Ishikawa (cell line): ENCODE data around the gene LMAN1.

Source experiments
- CEBPB ChIP-seq: IDR thresholded peaks from 2 replicates; pipeline ENCODE4 v1.6.1; 2012
- CREB1 ChIP-seq: IDR thresholded peaks from 2 replicates; pipeline ENCODE4 v1.6.1; 2012; ENCODE audit warnings: low read depth
- EGR1 ChIP-seq: IDR thresholded peaks from 2 replicates; pipeline ENCODE4 v1.6.1; 2012
- EP300 ChIP-seq: IDR thresholded peaks from 2 replicates; pipeline ENCODE4 v1.6.1; 2012; ENCODE audit warnings: borderline replicate concordance
- FOXM1 ChIP-seq: IDR thresholded peaks from 2 replicates; pipeline ENCODE4 v1.6.1; 2012; ENCODE audit warnings: low read depth, borderline replicate concordance
- MAX ChIP-seq: IDR thresholded peaks from 2 replicates; pipeline ENCODE4 v1.6.1; 2012
- NFIC ChIP-seq: IDR thresholded peaks from 2 replicates; pipeline ENCODE4 v1.6.1; 2012
- RAD21 ChIP-seq: IDR thresholded peaks from 2 replicates; pipeline ENCODE4 v1.6.1; 2012; ENCODE audit warnings: low read depth
- REST ChIP-seq: IDR thresholded peaks from 2 replicates; pipeline ENCODE4 v1.6.1; 2012; ENCODE audit warnings: low read depth, mild to moderate bottlenecking
- TAF1 ChIP-seq: IDR thresholded peaks from 2 replicates; pipeline ENCODE4 v1.6.1; 2012; ENCODE audit warnings: low read depth, mild to moderate bottlenecking
- TCF12 ChIP-seq: IDR thresholded peaks from 2 replicates; pipeline ENCODE4 v1.6.1; 2012; ENCODE audit warnings: low read depth
- TEAD4 ChIP-seq: IDR thresholded peaks from 2 replicates; pipeline ENCODE4 v1.6.1; 2012
- USF1 ChIP-seq: IDR thresholded peaks from 2 replicates; pipeline ENCODE4 v1.6.1; 2012
- YY1 ChIP-seq: IDR thresholded peaks from 2 replicates; pipeline ENCODE4 v1.6.1; 2012; ENCODE audit warnings: low read depth
- ZBTB7A ChIP-seq: IDR thresholded peaks from 2 replicates; pipeline ENCODE4 v1.6.1; 2012; ENCODE audit warnings: low read depth

Gene LMAN1

GRCh38 chr18:59393381-59393780, 34.3 kb upstream of the LMAN1 start:
- TF ChIP-seq TCF12 (no peak), ZBTB7A (no peak), TAF1 (no peak), FOXM1 (no peak)

- TF ChIP-seq FOXM1 (no peak), TEAD4 (no peak), ZBTB7A (no peak), TAF1 (no peak), EP300 (no peak), CREB1 (no peak), REST (no peak), EGR1 (no peak), RAD21 (no peak), CEBPB (no peak)
These were observed 29.8 kb upstream of the LMAN1 start for GRCh38 chr18:59388817-59389216.

- no peak for TF ChIP-seq RAD21
- no peak for TF ChIP-seq YY1
- TF ChIP-seq USF1 = no peak
- no peak for TF ChIP-seq MAX
- TF ChIP-seq FOXM1 = no peak
- no peak for TF ChIP-seq EP300
- no peak for TF ChIP-seq NFIC
- TF ChIP-seq REST = no peak
- no peak for TF ChIP-seq ZBTB7A
- no peak for TF ChIP-seq TCF12
- no peak for TF ChIP-seq CREB1
- TF ChIP-seq CEBPB = no peak
- TF ChIP-seq TAF1 = no peak
- TF ChIP-seq TEAD4 = no peak
- TF ChIP-seq EGR1 = no peak
These were observed 28.9 kb upstream of the LMAN1 start for GRCh38 chr18:59387687-59388565.

GRCh38 chr18:59386909-59387686, 28.0 kb upstream of the LMAN1 start:
- no peak for TF ChIP-seq CEBPB
- TF ChIP-seq TEAD4 = no peak
- no peak for TF ChIP-seq TAF1
- no peak for TF ChIP-seq REST
- no peak for TF ChIP-seq MAX
- no peak for TF ChIP-seq YY1
- TF ChIP-seq NFIC = no peak
- TF ChIP-seq ZBTB7A = no peak
- no peak for TF ChIP-seq CREB1
- TF ChIP-seq TCF12 = no peak
- TF ChIP-seq EGR1 = no peak
- no peak for TF ChIP-seq RAD21
- TF ChIP-seq USF1 = no peak
- TF ChIP-seq FOXM1 = no peak
